H7 (cell line): ENCODE measurements around the gene NRF1. TPM values are rescaled to one million over a fixed set of nuclear protein-coding genes. Genes with fewer than 3 reads are reported as not detected.

ENCODE experiments used
- DNase-seq: peaks from one replicate; pipeline ENCODE4 v3.0.0; 2012
- H3K27me3 ChIP-seq: 2 replicates; pipeline ENCODE4 v1.6.0; 2011; ENCODE audit warnings: mild to moderate bottlenecking, low read length; ENCODE audit not compliant: control insufficient read depth, insufficient read depth
- H3K36me3 ChIP-seq: replicated peaks from 2 replicates; pipeline ENCODE4 v1.5.1; 2011; ENCODE audit warnings: low read length; ENCODE audit not compliant: control insufficient read depth, insufficient read depth
- H3K4me3 ChIP-seq: 2 replicates; pipeline ENCODE4 v1.5.1; 2011; ENCODE audit warnings: low read depth, mild to moderate bottlenecking, control low read depth, low read length, moderate library complexity; ENCODE audit not compliant: insufficient read depth
- total RNA-seq: library from RNA; depleted of rRNA; stranded (reverse); fragments of >200 nt; shearing (Covaris generic); gene quantifications from 2 replicates; pipeline ENCODE4 v1.2.3, GENCODE V29; 2014

NRF1 gene
- total RNA-seq, 1 experiment from 2014 or later, result 13.7 TPM

GRCh38 chr7:129776362-129776722, 164.8 kb downstream of the NRF1 start:
- Histone ChIP-seq H3K36me3 (no peaks in the 10 kb centered on the region), H3K27me3 (peaks cover 51% of the 10 kb centered on the region), H3K4me3 (no peak overlapping the region)
- DNase-seq, result peak; percentile 74

DNA sequence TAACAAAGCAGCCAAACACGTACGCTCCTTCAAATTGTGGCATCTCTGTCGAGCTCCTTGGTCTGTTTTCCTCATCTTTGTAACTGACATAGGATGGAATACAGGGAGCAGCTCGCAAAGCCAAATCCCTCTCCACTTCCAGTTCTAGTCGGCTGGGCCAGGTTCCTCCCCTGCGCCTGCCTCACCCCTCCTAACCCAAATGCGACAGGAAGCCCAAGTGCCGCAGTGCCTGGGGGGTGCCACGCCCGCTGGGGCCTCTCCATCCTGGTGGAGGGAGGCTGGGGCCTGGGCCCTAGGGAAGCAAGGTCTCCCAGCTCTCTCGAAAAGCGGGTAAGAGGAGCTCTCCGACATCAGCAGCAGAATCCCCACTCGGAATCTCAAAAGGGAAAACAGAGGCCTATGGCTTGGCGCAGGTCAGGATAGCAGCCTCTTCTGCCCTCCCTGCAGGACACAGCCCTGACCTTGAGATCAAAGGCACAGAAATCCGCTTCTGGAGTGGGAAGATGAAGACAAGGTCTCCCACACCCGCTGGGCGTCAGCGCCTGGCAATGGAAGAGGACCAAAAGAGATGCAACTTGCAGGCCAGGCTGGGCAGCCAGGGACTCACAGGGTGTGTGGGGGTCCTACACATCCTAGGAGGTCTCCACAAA, 165.8 kb downstream of the NRF1 start:
- Histone ChIP-seq H3K27me3 (peaks cover 61% of the 10 kb centered on the region), H3K36me3 (no peaks in the 10 kb centered on the region), H3K4me3 (peak overlapping the region; percentile 73; the same call in 1 of the 2 replicates)
- DNase-seq, result peak; percentile 66

GRCh38 chr7:129777993-129778769, 166.7 kb downstream of the NRF1 start:
- peak; percentile 76 for DNase-seq
- peak overlapping the region; percentile 73 for H3K4me3 ChIP-seq

DNA sequence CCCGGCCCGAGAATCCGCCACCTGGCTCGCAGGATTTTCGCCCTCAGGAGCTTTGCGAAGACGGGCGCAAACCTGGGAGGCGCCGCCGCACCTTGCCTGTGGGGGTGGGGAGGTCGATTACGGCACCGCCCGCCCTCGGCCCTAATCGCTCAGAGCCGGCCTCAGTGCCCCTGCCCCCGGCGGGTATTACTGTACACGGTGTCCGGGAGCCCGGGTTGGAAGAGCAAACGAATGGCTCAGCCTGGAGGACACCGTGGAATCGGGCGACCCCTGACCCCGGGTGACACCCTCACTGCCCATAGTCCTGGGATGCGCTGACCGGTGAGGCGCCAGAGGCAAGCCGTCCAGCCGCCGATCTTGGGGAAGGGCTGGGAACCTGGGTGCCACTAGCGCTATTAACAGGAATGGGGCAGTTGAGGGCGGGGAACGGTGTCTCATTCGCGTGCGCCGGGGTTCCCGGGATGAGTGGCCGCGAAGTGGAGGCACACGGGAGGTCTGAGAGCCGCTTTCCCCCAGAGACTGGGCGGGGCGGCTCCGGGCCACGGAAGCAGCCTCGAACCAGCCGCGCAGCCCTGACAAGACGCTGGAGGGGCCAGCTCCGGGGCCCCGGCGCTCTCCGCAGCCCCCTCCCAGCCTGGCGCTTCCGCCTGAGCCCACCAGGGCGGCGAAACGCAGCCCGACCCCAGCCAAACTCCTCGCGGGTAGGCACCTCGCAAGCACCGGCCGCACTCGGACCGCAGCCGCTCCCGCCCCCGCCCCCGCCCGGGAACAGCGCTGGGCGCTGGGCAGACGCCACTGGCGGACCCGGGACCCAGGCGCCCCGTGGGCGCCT, 167.5 kb downstream of the NRF1 start:
- no peaks in the 10 kb centered on the region for H3K36me3 ChIP-seq
- DNase-seq, result peak; percentile 89
- H3K27me3 ChIP-seq, result peaks cover 78% of the 10 kb centered on the region
- peak overlapping the region; percentile 73 for H3K4me3 ChIP-seq

More at GRCh38 chr7:129777993-129778769, 166.7 kb downstream of the NRF1 start:
- H3K36me3 ChIP-seq, result no peaks in the 10 kb centered on the region
- peaks cover 70% of the 10 kb centered on the region for H3K27me3 ChIP-seq

DNA sequence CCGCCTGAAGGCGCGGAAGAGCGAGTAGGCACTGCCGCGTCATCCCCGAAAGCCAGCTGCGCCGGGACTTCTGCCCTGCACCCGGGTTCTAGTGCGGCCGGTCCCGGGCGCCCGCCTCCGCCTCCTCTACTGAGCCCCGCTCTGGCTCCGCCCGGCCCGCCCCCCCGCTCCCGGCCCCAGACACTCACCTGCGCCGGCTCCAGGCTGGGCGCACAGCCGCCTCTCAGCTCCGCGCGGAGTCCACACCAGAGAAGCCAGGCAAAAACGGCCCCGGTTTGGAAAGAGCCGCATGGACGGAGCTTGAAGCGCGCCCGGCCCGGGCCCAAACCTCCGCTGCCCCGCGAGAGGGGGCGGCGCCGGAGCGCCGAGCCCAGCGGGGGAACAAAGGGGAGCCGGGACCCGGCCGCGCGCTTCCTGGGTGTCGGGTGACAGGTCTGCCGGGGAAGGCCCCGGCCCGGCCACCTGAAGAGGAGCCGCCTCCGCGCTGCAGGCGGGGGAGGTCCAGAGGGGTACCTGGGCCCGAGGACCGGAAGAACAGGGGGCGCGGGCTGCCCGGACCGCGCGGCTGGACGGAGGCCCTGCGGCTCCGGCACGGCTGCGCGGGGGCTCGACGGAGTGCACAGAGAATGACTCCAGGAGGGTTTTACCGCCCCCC, 168.2 kb downstream of the NRF1 start:
- Histone ChIP-seq H3K36me3 (no peaks in the 10 kb centered on the region), H3K27me3 (peaks cover 81% of the 10 kb centered on the region), H3K4me3 (peak overlapping the region; percentile 73)
- DNase-seq, result peak; percentile 96

DNA sequence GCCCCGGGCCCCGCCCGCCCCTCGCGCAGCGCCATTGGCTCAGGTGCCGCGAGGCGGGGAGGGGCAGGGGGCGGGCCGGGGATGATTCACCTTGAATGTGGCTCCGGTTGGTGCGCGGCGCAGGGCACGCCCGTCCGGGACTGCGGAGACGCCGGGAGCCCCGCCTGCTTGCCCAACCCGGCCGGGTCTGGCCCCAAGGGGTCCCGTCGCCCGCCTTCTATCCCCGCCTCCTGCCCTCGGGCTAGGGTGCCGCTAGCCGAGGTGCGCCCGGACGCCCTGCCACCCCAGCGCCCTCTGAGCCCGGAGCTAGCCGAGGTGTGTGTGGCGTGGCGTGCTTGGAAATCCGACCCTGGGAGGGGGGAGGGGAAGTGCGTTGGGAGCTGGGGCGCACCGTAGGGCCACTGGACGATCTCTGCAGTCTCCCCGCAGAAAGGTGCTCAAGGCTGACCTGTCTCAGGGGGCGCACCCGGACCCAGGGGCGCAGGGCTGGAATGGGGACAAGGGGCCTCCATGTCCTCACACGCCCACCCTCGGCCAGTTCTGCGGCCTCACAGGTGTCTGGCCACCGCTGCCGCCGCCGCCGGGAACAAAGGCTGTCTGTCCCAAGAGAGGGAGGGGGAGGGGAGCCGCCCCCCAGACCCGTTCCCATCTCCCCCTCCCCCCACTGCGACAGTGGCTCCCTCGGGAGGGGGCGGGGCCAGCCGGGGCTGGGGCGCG, 168.9 kb downstream of the NRF1 start:
- Histone ChIP-seq H3K4me3 (peak overlapping the region; percentile 75), H3K27me3 (peaks cover 81% of the 10 kb centered on the region), H3K36me3 (no peaks in the 10 kb centered on the region)
- DNase-seq, result peak; percentile 99

DNA sequence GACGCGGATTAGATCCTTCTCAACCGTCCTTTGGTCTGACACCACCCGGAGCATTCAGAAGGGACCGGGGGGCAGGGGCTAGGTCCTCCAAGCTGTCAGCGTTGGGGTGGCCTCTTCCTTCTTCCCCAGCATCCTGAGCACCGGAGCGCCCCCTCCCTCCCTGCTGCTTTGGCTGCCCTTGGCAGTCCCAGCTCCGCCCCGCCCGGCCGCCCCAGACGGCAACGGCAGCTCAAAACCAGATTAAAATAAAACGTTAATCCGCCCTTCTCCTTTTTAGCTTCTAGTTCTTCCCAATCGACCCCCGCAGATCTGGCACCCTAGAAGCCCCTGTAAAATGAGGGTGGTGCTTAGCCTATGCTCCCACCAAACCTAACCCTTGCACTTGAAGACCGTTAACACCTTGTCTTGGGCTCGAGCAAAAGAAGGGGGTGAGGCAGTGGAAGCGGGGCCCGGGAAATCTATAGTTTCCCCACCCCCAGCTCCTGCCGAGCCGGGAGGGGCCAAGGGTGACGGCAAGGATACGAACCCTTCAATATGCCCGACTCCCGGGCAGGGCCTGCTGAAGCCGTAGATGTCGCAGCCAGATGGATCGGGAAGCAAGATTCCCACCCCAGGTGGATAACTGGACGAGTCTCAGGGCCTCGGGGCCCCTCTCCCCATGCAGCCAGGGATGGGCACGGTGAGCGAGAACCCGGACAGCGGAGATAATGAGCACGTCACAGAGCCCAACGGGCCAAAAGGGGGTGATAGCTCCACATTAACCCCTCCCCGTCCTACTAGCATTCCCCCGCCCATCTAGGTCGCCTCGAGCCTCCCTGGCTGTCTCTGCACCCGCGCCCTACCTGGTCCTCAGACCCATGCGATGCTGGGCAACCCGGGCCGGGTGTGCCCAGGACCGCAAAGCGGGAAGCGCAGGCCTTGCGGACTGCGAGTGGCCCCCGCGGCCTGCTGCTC, 169.7 kb downstream of the NRF1 start:
- H3K36me3 ChIP-seq, result no peaks in the 10 kb centered on the region
- peak overlapping the region; percentile 75 for H3K4me3 ChIP-seq
- peak; percentile 90 for DNase-seq
- peaks cover 84% of the 10 kb centered on the region for H3K27me3 ChIP-seq

GRCh38 chr7:129781928-129782817, 170.7 kb downstream of the NRF1 start:
- Histone ChIP-seq H3K4me3 (peak overlapping the region; percentile 75), H3K36me3 (no peaks in the 10 kb centered on the region), H3K27me3 (peaks cover 89% of the 10 kb centered on the region)
- DNase-seq, result peak; percentile 92

- peaks cover 87% of the 10 kb centered on the region for H3K27me3 ChIP-seq
- peak; percentile 77 for DNase-seq
- H3K4me3 ChIP-seq, result 0 out of 2 replicates have a peak overlapping the region, but pooled peaks have one; percentile 1
- no peaks in the 10 kb centered on the region for H3K36me3 ChIP-seq
These were observed 171.5 kb downstream of the NRF1 start for GRCh38 chr7:129782818-129783583.

DNA sequence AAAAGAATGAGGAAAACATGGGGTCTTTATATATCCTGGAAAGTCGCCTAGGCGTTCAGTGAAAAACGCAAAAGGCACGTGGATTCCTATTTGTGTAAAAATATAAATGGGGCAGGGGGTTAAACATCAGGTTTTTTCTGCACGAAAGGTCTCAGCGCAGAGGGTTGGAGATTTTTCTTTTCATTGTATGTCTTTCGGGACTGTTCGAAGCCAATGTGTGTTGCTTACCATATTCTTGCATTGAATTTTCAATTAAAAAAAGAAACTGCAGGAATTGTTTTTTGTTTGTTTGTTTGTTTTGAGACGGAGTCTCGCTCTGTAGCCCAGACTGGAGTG, 172.0 kb downstream of the NRF1 start:
- H3K36me3 ChIP-seq, result no peaks in the 10 kb centered on the region
- H3K27me3 ChIP-seq, result peaks cover 87% of the 10 kb centered on the region
- H3K4me3 ChIP-seq, result no peak overlapping the region
- no peak for DNase-seq

- DNase-seq, result peak; percentile 73
- peaks cover 87% of the 10 kb centered on the region for H3K27me3 ChIP-seq
- H3K36me3 ChIP-seq, result no peaks in the 10 kb centered on the region
- H3K4me3 ChIP-seq, result no peak overlapping the region
These were observed 172.9 kb downstream of the NRF1 start for GRCh38 chr7:129784437-129784782.
